H9 (cell line): Measurements from ENCODE around the gene GPR37L1. TPM values are rescaled to one million over a fixed set of nuclear protein-coding genes. Genes with fewer than 3 reads are reported as not detected.

Experiments used
- DNase-seq: peaks from one replicate; pipeline ENCODE4 v3.0.0-alpha.2; 2017
- H2AFZ ChIP-seq: one replicate; pipeline ENCODE4 v1.6.1; 2013; ENCODE audit warnings: mild to moderate bottlenecking, low read length, control low read depth, moderate library complexity
- H2AK5ac ChIP-seq: 2 replicates; pipeline ENCODE4 v1.6.1; 2013; ENCODE audit warnings: low read length, control low read depth, mixed read lengths; ENCODE audit not compliant: insufficient read length
- H2BK120ac ChIP-seq: one replicate; pipeline ENCODE4 v1.6.1; 2013; ENCODE audit warnings: low read depth, mild to moderate bottlenecking, low read length, control low read depth, inconsistent platforms; ENCODE audit not compliant: poor library complexity, severe bottlenecking
- H2BK12ac ChIP-seq: 2 replicates; pipeline ENCODE4 v1.6.1; 2013; ENCODE audit warnings: low read length, control low read depth, mixed read lengths, low read depth; ENCODE audit not compliant: insufficient read length
- H2BK15ac ChIP-seq: 2 replicates; pipeline ENCODE4 v1.6.1; 2013; ENCODE audit warnings: low read depth, low read length, control low read depth
- H2BK20ac ChIP-seq: one replicate; pipeline ENCODE4 v1.6.1; 2013; ENCODE audit warnings: low read depth, mild to moderate bottlenecking, low read length, control low read depth, inconsistent platforms; ENCODE audit not compliant: poor library complexity, severe bottlenecking
- H2BK5ac ChIP-seq: 2 replicates; pipeline ENCODE4 v1.6.1; 2013; ENCODE audit warnings: low read length, control low read depth, mixed read lengths; ENCODE audit not compliant: insufficient read length
- H3K14ac ChIP-seq: 2 replicates; pipeline ENCODE4 v1.6.1; 2013; ENCODE audit warnings: low read length, control low read depth; ENCODE audit not compliant: insufficient read depth
- H3K18ac ChIP-seq: 2 replicates; pipeline ENCODE4 v1.6.1; 2013; ENCODE audit warnings: low read depth, mild to moderate bottlenecking, mixed read lengths, low read length, control low read depth; ENCODE audit not compliant: insufficient read length
- H3K23ac ChIP-seq: 2 replicates; pipeline ENCODE4 v1.6.1; 2013; ENCODE audit warnings: low read length, control low read depth, mixed read lengths, low read depth; ENCODE audit not compliant: insufficient read length
- H3K23me2 ChIP-seq: 2 replicates; pipeline ENCODE4 v1.6.1; 2013; ENCODE audit warnings: low read depth, mild to moderate bottlenecking, mixed read lengths, low read length, control low read depth; ENCODE audit not compliant: insufficient read length, poor library complexity, severe bottlenecking
- H3K27ac ChIP-seq: 2 replicates; pipeline ENCODE4 v1.5.1; 2013; ENCODE audit warnings: low read length, control low read depth, mixed read lengths, low read depth; ENCODE audit not compliant: insufficient read length
- H3K27me3 ChIP-seq: 2 replicates; pipeline ENCODE4 v1.6.1; 2013; ENCODE audit warnings: low read length, control low read depth, inconsistent platforms; ENCODE audit not compliant: insufficient read depth
- H3K4ac ChIP-seq: 2 replicates; pipeline ENCODE4 v1.6.1; 2013; ENCODE audit warnings: low read depth, mild to moderate bottlenecking, control low read depth, inconsistent platforms, low read length, moderate library complexity
- H3K4me1 ChIP-seq: 2 replicates; pipeline ENCODE4 v1.6.1; 2013; ENCODE audit warnings: low read length, control low read depth, inconsistent platforms; ENCODE audit not compliant: insufficient read depth
- H3K4me2 ChIP-seq: 2 replicates; pipeline ENCODE4 v1.6.1; 2013; ENCODE audit warnings: low read length, control low read depth, mixed read lengths; ENCODE audit not compliant: insufficient read length, insufficient read depth
- H3K56ac ChIP-seq: 2 replicates; pipeline ENCODE4 v1.6.1; 2013; ENCODE audit warnings: low read depth, mild to moderate bottlenecking, mixed read lengths, low read length, control low read depth; ENCODE audit not compliant: insufficient read length
- H3K79me1 ChIP-seq: 2 replicates; pipeline ENCODE4 v1.6.1; 2013; ENCODE audit warnings: low read depth, mild to moderate bottlenecking, moderate library complexity, low read length, control low read depth, inconsistent platforms; ENCODE audit not compliant: insufficient read depth, poor library complexity, severe bottlenecking
- H3K79me2 ChIP-seq: 2 replicates; pipeline ENCODE4 v1.6.1; 2013; ENCODE audit warnings: low read length, control low read depth, inconsistent platforms; ENCODE audit not compliant: insufficient read depth
- H3K9ac ChIP-seq: 2 replicates; pipeline ENCODE4 v1.6.1; 2013; ENCODE audit warnings: low read length, control low read depth, mixed read lengths; ENCODE audit not compliant: insufficient read length; ENCODE audit errors: extremely low read depth
- H3K9me3 ChIP-seq: one replicate; pipeline ENCODE4 v1.6.1; 2013; ENCODE audit warnings: low read depth, low read length, inconsistent platforms; ENCODE audit not compliant: control insufficient read depth
- H3T11ph ChIP-seq: one replicate; pipeline ENCODE4 v1.6.1; 2013; ENCODE audit warnings: mild to moderate bottlenecking, low read length, control low read depth, inconsistent platforms
- H4K20me1 ChIP-seq: one replicate; pipeline ENCODE4 v1.6.1; 2013; ENCODE audit not compliant: control insufficient read depth, insufficient read length, insufficient read depth
- H4K5ac ChIP-seq: 2 replicates; pipeline ENCODE4 v1.6.1; 2013; ENCODE audit warnings: low read depth, mild to moderate bottlenecking, mixed read lengths, low read length, control low read depth; ENCODE audit not compliant: insufficient read length
- H4K8ac ChIP-seq: replicated peaks from 2 replicates; pipeline ENCODE4 v1.6.1; 2013; ENCODE audit warnings: low read length, control low read depth, mixed read lengths, low read depth; ENCODE audit not compliant: insufficient read length
- H4K91ac ChIP-seq: 2 replicates; pipeline ENCODE4 v1.6.1; 2013; ENCODE audit warnings: low read depth, mild to moderate bottlenecking, moderate library complexity, mixed read lengths, low read length, control low read depth; ENCODE audit not compliant: insufficient read length
- H3K27ac Mint-ChIP-seq, 3 experiments: 2 replicates in 2 of 3; 3 replicates in 1 of 3; pipeline ENCODE4 v1.8.0; 2020 to 2021; ENCODE audit warnings: mixed read lengths in 3 of 3, mild to moderate bottlenecking in 1 of 3, moderate library complexity in 1 of 3
- H3K27me3 Mint-ChIP-seq: 2 replicates; pipeline ENCODE4 v1.8.0; 2021; ENCODE audit warnings: low read depth, mild to moderate bottlenecking, moderate library complexity, mixed read lengths
- H3K36me3 Mint-ChIP-seq, 3 experiments: 2 replicates in 2 of 3; 3 replicates in 1 of 3; pipeline ENCODE4 v1.8.0; 2020 to 2021; ENCODE audit warnings: low read depth in 3 of 3, mixed read lengths in 3 of 3; ENCODE audit not compliant: insufficient read depth in 1 of 3
- H3K4me1 Mint-ChIP-seq, 2 experiments: 2 replicates each; pipeline ENCODE4 v1.8.0; 2020; ENCODE audit warnings: mixed read lengths in 2 of 2
- H3K4me3 Mint-ChIP-seq, 2 experiments: 2 replicates in 1 of 2; 3 replicates in 1 of 2; pipeline ENCODE4 v1.8.0; 2020 to 2021; ENCODE audit warnings: mild to moderate bottlenecking in 2 of 2, mixed read lengths in 2 of 2, moderate library complexity in 1 of 2
- H3K9me3 Mint-ChIP-seq, 2 experiments: 2 replicates in 1 of 2; 3 replicates in 1 of 2; pipeline ENCODE4 v1.8.0; 2020; ENCODE audit warnings: mild to moderate bottlenecking in 2 of 2, mixed read lengths in 2 of 2, moderate library complexity in 1 of 2
- WGBS: extraction: QIAGEN DNeasy Blood & Tissue Kit; methylation state at CpG from one replicate; pipeline ENCODE4 v1.1.7; 2013; ENCODE audit warnings: missing lambda C conversion rate, low lambda C conversion rate, mixed read lengths; ENCODE audit not compliant: insufficient read length; ENCODE audit errors: extremely low coverage; 5-methylcytosine and 5-hydroxymethylcytosine counted together
- total RNA-seq: library from RNA; stranded (reverse); gene quantifications from 2 replicates; pipeline ENCODE4 v1.2.1, GENCODE V29; 2021
- TF ChIP-seq, protein P1 (sequence below): fragments of 200-600 bp; sonication (generic); conservative IDR thresholded peaks from 3 replicates; pipeline ENCODE4 v1.8.0; 2021; ENCODE audit warnings: antibody characterized with exemption, mild to moderate bottlenecking

Gene GPR37L1
- total RNA-seq, 1 experiment from 2014 or later, result 0.11 TPM

DNA sequence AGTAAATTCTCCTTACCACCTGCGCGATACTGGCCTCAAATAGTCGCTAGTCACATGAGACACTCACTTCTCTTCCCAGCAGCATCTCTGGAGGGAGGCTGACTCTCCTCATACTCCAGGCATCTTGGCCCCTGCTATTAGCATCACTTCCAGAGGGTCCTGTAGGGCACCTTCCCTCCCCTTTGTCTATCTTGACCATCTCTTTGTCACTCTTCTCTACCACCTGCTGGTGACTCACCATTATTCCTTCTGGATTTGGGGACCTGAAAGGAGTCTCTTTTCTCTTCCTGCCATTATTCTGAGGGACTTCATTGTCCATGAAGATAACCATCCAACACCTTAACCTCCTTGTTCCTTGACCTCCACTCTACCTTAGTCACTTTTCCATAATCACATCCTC, 31.7 kb upstream of the GPR37L1 start:
- Histone ChIP-seq H3K79me1 (no peaks in the 10 kb centered on the region), H2BK15ac (no peak overlapping the region)
- H3K27ac Mint-ChIP-seq, result peak overlapping the region in 1 of 3 experiments; percentile 12; a peak in 2 of 7 replicates

More for the DNA sequence above, 31.7 kb upstream of the GPR37L1 start:
- Histone ChIP-seq H2BK5ac (no peak overlapping the region), H3K27me3 (no peaks in the 10 kb centered on the region), H3K18ac (no peak overlapping the region), H4K8ac (no peak overlapping the region), H2BK120ac (no peak overlapping the region), H3K27ac (no peak overlapping the region), H3K23ac (no peak overlapping the region), H4K20me1 (no peaks in the 10 kb centered on the region), H3T11ph (no peak overlapping the region), H3K4ac (no peak overlapping the region), H3K4me1 (peaks cover 4% of the 10 kb centered on the region; the same call in 1 of the 2 replicates), H3K14ac (no peak overlapping the region), H2AFZ (no peak overlapping the region), H3K56ac (no peak overlapping the region), H3K79me2 (no peaks in the 10 kb centered on the region), H2AK5ac (no peak overlapping the region), H3K4me2 (no peak overlapping the region), H3K23me2 (no peaks in the 10 kb centered on the region), H3K9ac (no peak overlapping the region), H2BK12ac (no peak overlapping the region), H4K5ac (no peak overlapping the region), H2BK20ac (no peak overlapping the region), H4K91ac (no peak overlapping the region), H3K9me3 (no peaks in the 10 kb centered on the region)
- DNase-seq, result no peak
- Mint-ChIP-seq H3K36me3 (no peaks in the 10 kb centered on the region), H3K4me3 (no peak overlapping the region), H3K27me3 (peaks cover 6% of the 10 kb centered on the region), H3K4me1 (peaks cover 30 to 33% of the 10 kb centered on the region in 2 experiments), H3K9me3 (no peaks in the 10 kb centered on the region; a peak in 1 of 5 replicates)
- no CpG with 5 or more reads among the region's 3 CpGs for WGBS
- TF ChIP-seq, protein P1, sequence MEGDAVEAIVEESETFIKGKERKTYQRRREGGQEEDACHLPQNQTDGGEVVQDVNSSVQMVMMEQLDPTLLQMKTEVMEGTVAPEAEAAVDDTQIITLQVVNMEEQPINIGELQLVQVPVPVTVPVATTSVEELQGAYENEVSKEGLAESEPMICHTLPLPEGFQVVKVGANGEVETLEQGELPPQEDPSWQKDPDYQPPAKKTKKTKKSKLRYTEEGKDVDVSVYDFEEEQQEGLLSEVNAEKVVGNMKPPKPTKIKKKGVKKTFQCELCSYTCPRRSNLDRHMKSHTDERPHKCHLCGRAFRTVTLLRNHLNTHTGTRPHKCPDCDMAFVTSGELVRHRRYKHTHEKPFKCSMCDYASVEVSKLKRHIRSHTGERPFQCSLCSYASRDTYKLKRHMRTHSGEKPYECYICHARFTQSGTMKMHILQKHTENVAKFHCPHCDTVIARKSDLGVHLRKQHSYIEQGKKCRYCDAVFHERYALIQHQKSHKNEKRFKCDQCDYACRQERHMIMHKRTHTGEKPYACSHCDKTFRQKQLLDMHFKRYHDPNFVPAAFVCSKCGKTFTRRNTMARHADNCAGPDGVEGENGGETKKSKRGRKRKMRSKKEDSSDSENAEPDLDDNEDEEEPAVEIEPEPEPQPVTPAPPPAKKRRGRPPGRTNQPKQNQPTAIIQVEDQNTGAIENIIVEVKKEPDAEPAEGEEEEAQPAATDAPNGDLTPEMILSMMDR, result no peak; the same call in 2 of the 3 replicates
